GM21529 (cell line): ENCODE data around the gene GPX5.
"Not testable (repeated sequence)": the region's sequence is repeated elsewhere in the genome, so short reads cannot be mapped to it uniquely, and the experiment has no call there.

Experiments
- ATAC-seq: cut with Tn5 transposase; IDR thresholded peaks from one replicate; pipeline ENCODE4 v1.9.1; 2021; ENCODE audit not compliant: unreplicated experiment

The GPX5 gene

GRCh38 chr6:28525496-28526039 is at the start of gene GPX5:
Gene GPX5, plus strand, starts transcription at chr6:28525881. Its CDS starts 133 bp downstream, at chr6:28526014.
- ATAC-seq: no peak

- ATAC-seq: no peak
These were observed 47.2 kb upstream of the GPX5 start for GRCh38 chr6:28478518-28478917.

GRCh38 chr6:28480253-28480932 is 45.3 kb upstream of the GPX5 start:
- ATAC-seq: no peak

- ATAC-seq: no peak
These were observed 40.2 kb upstream of the GPX5 start for GRCh38 chr6:28485482-28485881.

- ATAC-seq: no peak
These were observed 39.1 kb upstream of the GPX5 start for GRCh38 chr6:28486533-28486932.

- ATAC-seq: no peak
These were observed 38.5 kb upstream of the GPX5 start for GRCh38 chr6:28486988-28487742.

GRCh38 chr6:28488916-28489365 is 36.7 kb upstream of the GPX5 start:
- ATAC-seq: no peak

GRCh38 chr6:28489366-28490204 is 36.1 kb upstream of the GPX5 start:
- ATAC-seq: peak; percentile 81

- peak; percentile 22 for ATAC-seq
These were observed 35.3 kb upstream of the GPX5 start for GRCh38 chr6:28490205-28490890.

GRCh38 chr6:28491984-28492317 is 33.7 kb upstream of the GPX5 start:
- no peak for ATAC-seq

- ATAC-seq: no peak
These were observed 29.4 kb upstream of the GPX5 start for GRCh38 chr6:28496099-28496779.

GRCh38 chr6:28497306-28497705 is 28.4 kb upstream of the GPX5 start:
- no peak for ATAC-seq

- no peak for ATAC-seq
These were observed 27.8 kb upstream of the GPX5 start for GRCh38 chr6:28497893-28498292.

GRCh38 chr6:28501259-28501658 is 24.4 kb upstream of the GPX5 start:
- ATAC-seq: no peak

- not testable (repeated sequence) for ATAC-seq
These were observed 23.5 kb upstream of the GPX5 start for GRCh38 chr6:28502136-28502535.

- ATAC-seq: not testable (repeated sequence)
These were observed 22.9 kb upstream of the GPX5 start for GRCh38 chr6:28502709-28503305.

GRCh38 chr6:28505733-28506132 is 19.9 kb upstream of the GPX5 start:
- no peak for ATAC-seq

GRCh38 chr6:28506807-28507475 is 18.7 kb upstream of the GPX5 start:
- no peak for ATAC-seq

- ATAC-seq: no peak
These were observed 13.9 kb upstream of the GPX5 start for GRCh38 chr6:28511628-28512300.
